B cell (primary cell): ENCODE results near the gene DLG1. TPM values are rescaled to one million over a fixed set of nuclear protein-coding genes. Genes with fewer than 3 reads are reported as not detected.

Experiments used
- ATAC-seq: fragments of 200-7000 bp; cut with Tn5 transposase; one replicate; pipeline ENCODE4 v1.10.0; 2021; ENCODE audit warnings: low read depth, mild to moderate bottlenecking, moderate number of reproducible peaks, moderate library complexity
- CTCF ChIA-PET: fragments of 350-600 bp; sonication (Branson Sonifier 250); formaldehyde crosslinking; loops from one replicate; lab custom pipeline; 2021; ENCODE audit warnings: antibody characterized with exemption, inconsistent platforms; lab: Charles Lee
- POLR2A ChIA-PET: fragments of 350-600 bp; sonication (Branson Sonifier 250); formaldehyde crosslinking; loops from one replicate; lab custom pipeline; 2021; ENCODE audit warnings: antibody characterized with exemption; lab: Charles Lee
- DNase-seq: peaks from one replicate; pipeline ENCODE4 v3.0.0; 2013
- H2AFZ ChIP-seq: 2 replicates; pipeline ENCODE4 v1.6.1; 2012; ENCODE audit warnings: mild to moderate bottlenecking, low read depth, low read length; ENCODE audit not compliant: insufficient read depth, poor library complexity, severe bottlenecking
- H3K27ac ChIP-seq, 2 donors: 1 replicate in 1 of 2; 2 replicates in 1 of 2; pipeline ENCODE4 v1.5.1; 2012 to 2013; ENCODE audit warnings: low read length in 2 of 2, mild to moderate bottlenecking in 2 of 2, moderate library complexity in 1 of 2
- H3K27me3 ChIP-seq, 4 experiments: fragments of 200-600 bp in 1 of 4; sonication (generic) in 1 of 4; replicated peaks in 1 of 4; 1 replicate in 2 of 4; 2 replicates in 2 of 4; pipeline versions ENCODE4 v1.6.1 to v1.7.0; 2013 to 2016; ENCODE audit warnings: low read length in 3 of 4, mild to moderate bottlenecking in 2 of 4, mixed read lengths in 1 of 4, moderate library complexity in 1 of 4; ENCODE audit not compliant: insufficient read depth in 4 of 4, control insufficient read depth in 3 of 4; ENCODE audit errors: control extremely low read depth in 1 of 4
- H3K36me3 ChIP-seq, 2 experiments: replicated peaks in 1 of 2; 1 replicate in 1 of 2; 2 replicates in 1 of 2; pipeline versions ENCODE4 v1.6.1 to v1.7.1; 2013; ENCODE audit warnings: low read length in 1 of 2; ENCODE audit not compliant: insufficient read depth in 2 of 2, control insufficient read depth in 1 of 2; ENCODE audit errors: control extremely low read depth in 1 of 2, extremely low read depth in 1 of 2
- H3K4me1 ChIP-seq, 2 donors: fragments of 200-600 bp in 1 of 2; sonication (generic) in 1 of 2; 1 replicate in 1 of 2; 2 replicates in 1 of 2; pipeline versions ENCODE4 v1.5.1 to v1.6.1; 2013 to 2017; ENCODE audit warnings: low read length in 2 of 2; ENCODE audit not compliant: control insufficient read depth in 2 of 2, insufficient read depth in 2 of 2
- H3K4me2 ChIP-seq: replicated peaks from 2 replicates; pipeline ENCODE3; 2012; ENCODE audit warnings: mild to moderate bottlenecking, low read depth, low read length; ENCODE audit not compliant: poor library complexity, severe bottlenecking
- H3K4me3 ChIP-seq, 5 experiments: fragments of 200-600 bp in 1 of 5; sonication (generic) in 1 of 5; 1 replicate in 3 of 5; 2 replicates in 2 of 5; pipeline versions ENCODE4 v1.5.1 to v1.7.0; 2011 to 2016; ENCODE audit warnings: low read length in 4 of 5, mild to moderate bottlenecking in 4 of 5, low read depth in 2 of 5, control low read depth in 1 of 5, moderate library complexity in 1 of 5; ENCODE audit not compliant: insufficient read depth in 1 of 5; ENCODE audit errors: control extremely low read depth in 1 of 5, extremely low read depth in 1 of 5
- H3K79me2 ChIP-seq: fragments of 200-600 bp; sonication (generic); one replicate; pipeline ENCODE4 v1.6.0; 2016; ENCODE audit warnings: low read length; ENCODE audit not compliant: control insufficient read depth, insufficient read depth
- H3K9ac ChIP-seq: fragments of 200-600 bp; sonication (generic); 2 replicates; pipeline ENCODE4 v1.6.1; 2017; ENCODE audit warnings: mild to moderate bottlenecking, low read length, moderate library complexity
- H3K9me3 ChIP-seq, 3 donors: one replicate each; pipeline versions ENCODE4 v1.6.1 to v1.7.1; 2013; ENCODE audit warnings: low read length in 2 of 3; ENCODE audit not compliant: control insufficient read depth in 2 of 3, insufficient read depth in 1 of 3; ENCODE audit errors: control extremely low read depth in 1 of 3
- H4K20me1 ChIP-seq: 2 replicates; pipeline ENCODE4 v1.6.0; 2012; ENCODE audit warnings: mild to moderate bottlenecking, low read length; ENCODE audit not compliant: insufficient read depth, control insufficient read depth, poor library complexity, severe bottlenecking
- H3K27ac Mint-ChIP-seq: one replicate; pipeline ENCODE4 v1.8.0; 2021; ENCODE audit warnings: mixed read lengths
- H3K27me3 Mint-ChIP-seq: one replicate; pipeline ENCODE4 v1.8.0; 2021; ENCODE audit warnings: mixed read lengths
- H3K4me1 Mint-ChIP-seq: one replicate; pipeline ENCODE4 v1.8.0; 2021; ENCODE audit warnings: mixed read lengths
- H3K4me3 Mint-ChIP-seq: one replicate; pipeline ENCODE4 v1.8.0; 2021; ENCODE audit warnings: mixed read lengths
- H3K9me3 Mint-ChIP-seq: one replicate; pipeline ENCODE4 v1.8.0; 2022; ENCODE audit warnings: mixed read lengths; ENCODE audit not compliant: insufficient read depth
- CTCF ChIP-seq: fragments of 200-600 bp; IDR thresholded peaks from one replicate; pipeline ENCODE4 v1.8.0; 2022; ENCODE audit warnings: antibody characterized with exemption, mild to moderate bottlenecking
- EZH2 ChIP-seq: IDR thresholded peaks from 2 replicates; pipeline ENCODE4 v1.6.1; 2012; ENCODE audit warnings: borderline replicate concordance, low read depth, mild to moderate bottlenecking, moderate library complexity, low read length; ENCODE audit not compliant: insufficient read depth, poor library complexity, severe bottlenecking
- WGBS: methylation state at CpG from one replicate; pipeline ENCODE4 v1.1.5; 2013; ENCODE audit warnings: missing lambda C conversion rate; ENCODE audit not compliant: insufficient coverage; 5-methylcytosine and 5-hydroxymethylcytosine counted together
- intact Hi-C: fragments of 100-400 bp; cut with micrococcal nuclease; formaldehyde crosslinking; loops from one replicate; pipeline ENCODE4 v1.10.0; 2022
- polyA plus RNA-seq: library from polyadenylated mRNA; depleted of rRNA; stranded (reverse); fragments of >200 nt; gene quantifications from 2 replicates; pipeline ENCODE4 v1.2.3, GENCODE V29; 2012
- total RNA-seq, 2 donors: library from RNA; stranded (reverse); fragments of 120-200 nt in 1 of 2; gene quantifications; 1 replicate in 1 of 2; 2 replicates in 1 of 2; pipeline versions ENCODE4 v1.2.3 to v1.2.4, GENCODE V29; 2013 to 2022

DLG1 gene
- total and polyA plus RNA-seq, 2 donors (not counting 1 experiment from before 2014, with no cell fraction given) = 23.4 to 114 TPM

GRCh38 chr3:197285557-197285956 is 12.9 kb downstream of the DLG1 start:
- Histone ChIP-seq H3K9ac (no peak overlapping the region), H4K20me1 (no peaks in the 10 kb centered on the region), H3K4me3 (no peak overlapping the region), H3K27me3 (no peaks in the 10 kb centered on the region), H3K36me3 (peaks cover 11 to 24% of the 10 kb centered on the region in 2 experiments), H3K4me1 (no peaks in the 10 kb centered on the region), H2AFZ (no peak overlapping the region), H3K9me3 (no peaks in the 10 kb centered on the region), H3K27ac (no peak overlapping the region), H3K79me2 (peaks cover 66% of the 10 kb centered on the region), H3K4me2 (no peak overlapping the region)
- TF ChIP-seq EZH2 (no peak), CTCF (no peak)
- H3K4me1 Mint-ChIP-seq = no peaks in the 10 kb centered on the region
- no peaks in the 10 kb centered on the region for H3K9me3 Mint-ChIP-seq
- CTCF ChIA-PET = interaction anchor here (1.1 kb wide), 1 partner anchor 30 kb away, joined by 6 read pairs; no protein-coding TSS in a partner anchor
- no peak overlapping the region for H3K27ac Mint-ChIP-seq
- no peaks in the 10 kb centered on the region for H3K27me3 Mint-ChIP-seq
- no peak overlapping the region for H3K4me3 Mint-ChIP-seq
- 100% methylated on average over 1 of the region's 2 CpGs for WGBS
- ATAC-seq (no peak), DNase-seq (no peak)
- intact Hi-C loops = no loop called here
- POLR2A ChIA-PET = interaction anchor here (0.6 kb wide), 1 partner anchor 418 kb away, joined by 3 read pairs; no protein-coding TSS in a partner anchor

- POLR2A ChIA-PET = no interaction called here
- H3K4me2 ChIP-seq = no peak overlapping the region
- peaks cover 20 to 25% of the 10 kb centered on the region in 2 experiments for H3K36me3 ChIP-seq
These were observed 15.4 kb downstream of the DLG1 start for GRCh38 chr3:197283045-197283444.

More at GRCh38 chr3:197283045-197283444, 15.4 kb downstream of the DLG1 start:
- Histone ChIP-seq H3K27ac (no peak overlapping the region), H4K20me1 (no peaks in the 10 kb centered on the region), H3K4me1 (no peaks in the 10 kb centered on the region), H3K27me3 (no peaks in the 10 kb centered on the region), H2AFZ (no peak overlapping the region), H3K4me3 (no peak overlapping the region), H3K9me3 (no peaks in the 10 kb centered on the region), H3K9ac (no peak overlapping the region), H3K79me2 (peaks cover 63% of the 10 kb centered on the region)
- CTCF ChIA-PET = no interaction called here
- intact Hi-C loops = no loop called here
- TF ChIP-seq EZH2 (no peak), CTCF (no peak)
- DNase-seq (no peak), ATAC-seq (no peak)
- H3K9me3 Mint-ChIP-seq = no peaks in the 10 kb centered on the region
- H3K27ac Mint-ChIP-seq = no peak overlapping the region
- H3K27me3 Mint-ChIP-seq = no peaks in the 10 kb centered on the region
- H3K4me3 Mint-ChIP-seq = no peak overlapping the region
- H3K4me1 Mint-ChIP-seq = peaks cover 4% of the 10 kb centered on the region
- WGBS = no CpG with 5 or more reads among the region's 2 CpGs
